Neuron (in vitro differentiated cells): Measurements from ENCODE around the gene CHST15.
"Not testable (repeated sequence)": the region's sequence is repeated elsewhere in the genome, so short reads cannot be mapped to it uniquely, and the experiment has no call there.

Source experiments
- H2AFZ ChIP-seq: one replicate; pipeline ENCODE4 v1.6.1; 2013; ENCODE audit warnings: low read depth, mild to moderate bottlenecking, inconsistent platforms, low read length, moderate library complexity
- H3K27me3 ChIP-seq: one replicate; pipeline ENCODE4 v1.6.1; 2013; ENCODE audit warnings: low read length; ENCODE audit not compliant: insufficient read depth
- H3K36me3 ChIP-seq: one replicate; pipeline ENCODE4 v1.6.1; 2013; ENCODE audit warnings: low read length; ENCODE audit not compliant: insufficient read depth
- H3K4me1 ChIP-seq: one replicate; pipeline ENCODE4 v1.6.1; 2013; ENCODE audit warnings: low read length; ENCODE audit not compliant: insufficient read depth
- H3K4me3 ChIP-seq: 2 replicates; pipeline ENCODE4 v1.5.1; 2013; ENCODE audit warnings: mild to moderate bottlenecking, low read length, moderate library complexity
- H3K9me3 ChIP-seq: one replicate; pipeline ENCODE4 v1.6.1; 2013; ENCODE audit warnings: low read length

CHST15 gene

DNA sequence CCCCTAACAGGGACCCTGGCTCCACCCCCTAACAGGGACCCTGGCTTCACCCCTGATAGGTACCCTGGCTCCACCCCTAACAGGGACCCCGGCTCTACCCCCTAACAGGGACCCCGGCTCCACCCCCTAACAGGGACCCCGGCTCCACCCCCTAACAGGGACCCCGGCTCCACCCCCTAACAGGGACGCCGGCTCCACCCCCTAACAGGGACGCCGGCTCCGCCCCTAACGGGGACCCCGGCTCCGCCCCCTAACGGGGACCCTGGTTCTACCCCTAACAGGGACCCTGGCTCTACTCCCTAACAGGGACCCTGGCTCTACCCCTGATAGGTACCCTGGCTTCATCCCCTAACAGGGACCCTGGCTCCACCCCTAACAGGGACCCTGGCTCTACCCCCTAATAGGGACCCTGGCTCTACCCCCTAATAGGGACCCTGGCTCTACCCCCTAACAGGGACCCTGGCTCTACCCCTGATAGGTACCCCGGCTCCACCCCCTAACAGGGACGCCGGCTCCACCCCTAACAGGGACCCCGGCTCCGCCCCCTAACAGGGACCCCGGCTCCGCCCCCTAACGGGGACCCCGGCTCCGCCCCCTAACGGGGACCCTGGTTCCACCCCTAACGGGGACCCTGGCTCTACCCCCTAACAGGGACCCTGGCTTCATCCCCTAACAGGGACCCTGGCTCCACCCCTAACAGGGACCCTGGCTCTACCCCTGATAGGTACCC is 58.7 kb downstream of the CHST15 start:
- not testable (repeated sequence) for H3K36me3 ChIP-seq, H3K4me3 ChIP-seq

DNA sequence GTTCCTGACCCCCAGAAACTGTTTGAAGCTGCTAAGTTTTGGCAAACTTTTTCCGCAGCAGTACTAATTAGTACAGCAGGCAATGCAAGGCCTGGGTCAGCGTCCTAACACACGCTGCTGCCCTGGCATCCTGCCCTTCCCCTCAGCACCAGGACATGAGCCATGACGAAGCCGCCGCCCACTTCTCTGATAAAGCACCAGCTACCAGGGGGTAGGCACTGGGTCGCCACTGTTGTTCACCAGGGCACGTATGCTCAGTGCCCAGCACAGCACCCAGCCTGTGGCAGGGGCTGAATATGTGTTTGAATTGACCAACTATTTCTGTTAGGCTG is 59.5 kb downstream of the CHST15 start:
- Histone ChIP-seq H3K36me3 (peaks cover 5% of the 10 kb centered on the region), H2AFZ (no peak overlapping the region), H3K27me3 (no peaks in the 10 kb centered on the region), H3K9me3 (no peaks in the 10 kb centered on the region), H3K4me3 (no peak overlapping the region), H3K4me1 (peaks cover 12% of the 10 kb centered on the region)

More for the DNA sequence above, 58.7 kb downstream of the CHST15 start:
- H3K4me1 ChIP-seq, H2AFZ ChIP-seq, H3K27me3 ChIP-seq, H3K9me3 ChIP-seq: not testable (repeated sequence)

- Histone ChIP-seq H3K9me3 (no peaks in the 10 kb centered on the region), H2AFZ (no peak overlapping the region), H3K27me3 (no peaks in the 10 kb centered on the region), H3K36me3 (peaks cover 5% of the 10 kb centered on the region), H3K4me3 (no peak overlapping the region), H3K4me1 (peaks cover 12% of the 10 kb centered on the region)
These were observed 60.2 kb downstream of the CHST15 start for GRCh38 chr10:124032971-124033886.

DNA sequence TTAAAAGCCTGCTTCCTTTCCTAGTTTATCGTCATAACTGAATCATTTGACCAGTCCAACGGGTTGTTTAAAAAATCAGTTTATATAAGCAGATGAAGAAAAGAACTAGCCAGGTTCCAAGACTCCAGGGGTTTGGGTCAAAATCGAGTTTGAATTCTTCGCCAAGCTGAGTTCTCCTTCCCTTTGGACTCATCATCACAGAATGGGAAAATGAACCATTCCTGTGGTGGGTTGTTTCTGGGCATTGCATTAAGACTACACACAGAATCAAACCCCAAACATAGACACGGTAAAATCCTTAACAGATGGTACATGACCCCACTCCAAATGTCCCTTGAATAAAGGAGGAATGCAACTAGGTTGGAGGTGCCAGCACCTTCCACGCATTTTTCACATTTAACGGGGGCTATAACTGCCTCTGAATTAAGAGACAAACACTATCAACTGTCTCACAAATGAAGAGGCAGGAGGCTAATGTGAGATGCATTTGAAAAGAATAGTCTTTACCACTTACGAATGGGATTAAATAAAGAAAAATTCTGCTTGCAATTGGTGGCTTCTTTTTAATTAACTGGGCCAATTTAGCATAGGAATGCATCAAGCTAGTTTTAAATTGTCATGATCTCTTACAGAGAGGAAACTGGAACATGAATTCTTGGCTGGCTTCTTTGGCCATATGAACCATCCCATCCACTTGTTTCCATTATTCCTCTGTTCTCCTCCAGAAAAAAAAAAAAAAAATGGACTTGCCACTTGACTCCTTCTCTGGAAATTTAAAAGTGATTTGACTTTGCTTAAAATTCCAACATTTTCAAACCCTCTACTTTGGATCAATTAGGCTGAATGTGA is 61.1 kb downstream of the CHST15 start:
- no peak overlapping the region for H2AFZ ChIP-seq
- H3K27me3 ChIP-seq = no peaks in the 10 kb centered on the region
- H3K36me3 ChIP-seq = no peaks in the 10 kb centered on the region
- H3K4me1 ChIP-seq = peaks cover 12% of the 10 kb centered on the region
- no peaks in the 10 kb centered on the region for H3K9me3 ChIP-seq
- H3K4me3 ChIP-seq = no peak overlapping the region

- Histone ChIP-seq H3K36me3 (no peaks in the 10 kb centered on the region), H3K9me3 (no peaks in the 10 kb centered on the region), H2AFZ (no peak overlapping the region), H3K4me1 (peaks cover 5% of the 10 kb centered on the region), H3K27me3 (no peaks in the 10 kb centered on the region), H3K4me3 (no peak overlapping the region)
These were observed 62.8 kb downstream of the CHST15 start for GRCh38 chr10:124030492-124031110.

DNA sequence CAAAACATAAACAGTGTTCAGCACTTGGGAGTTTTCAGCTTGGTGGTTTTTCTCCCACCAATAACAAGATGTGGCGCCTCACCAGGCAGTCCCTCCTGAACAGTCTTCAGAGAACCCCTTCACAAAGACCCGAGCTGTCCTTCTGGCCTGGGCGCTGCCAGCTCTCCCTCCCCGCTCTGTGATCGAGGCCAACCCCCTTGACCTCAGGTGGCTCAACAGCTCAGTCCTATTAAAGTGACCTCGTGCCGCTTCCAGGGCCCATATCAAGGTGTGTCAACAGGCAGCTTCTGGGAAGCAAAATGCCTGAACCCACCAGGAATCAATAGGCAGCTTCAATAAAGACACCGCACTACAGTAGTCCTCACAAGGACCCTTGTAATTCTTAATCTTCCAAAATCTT is 63.3 kb downstream of the CHST15 start:
- Histone ChIP-seq H3K9me3 (no peaks in the 10 kb centered on the region), H3K4me3 (no peak overlapping the region), H3K36me3 (no peaks in the 10 kb centered on the region), H3K4me1 (peaks cover 3% of the 10 kb centered on the region), H2AFZ (no peak overlapping the region), H3K27me3 (no peaks in the 10 kb centered on the region)

- no peaks in the 10 kb centered on the region for H3K9me3 ChIP-seq
- no peaks in the 10 kb centered on the region for H3K36me3 ChIP-seq
- no peaks in the 10 kb centered on the region for H3K27me3 ChIP-seq
- H3K4me1 ChIP-seq = peaks cover 3% of the 10 kb centered on the region
- no peak overlapping the region for H3K4me3 ChIP-seq
- no peak overlapping the region for H2AFZ ChIP-seq
These were observed 63.8 kb downstream of the CHST15 start for GRCh38 chr10:124029559-124029958.

DNA sequence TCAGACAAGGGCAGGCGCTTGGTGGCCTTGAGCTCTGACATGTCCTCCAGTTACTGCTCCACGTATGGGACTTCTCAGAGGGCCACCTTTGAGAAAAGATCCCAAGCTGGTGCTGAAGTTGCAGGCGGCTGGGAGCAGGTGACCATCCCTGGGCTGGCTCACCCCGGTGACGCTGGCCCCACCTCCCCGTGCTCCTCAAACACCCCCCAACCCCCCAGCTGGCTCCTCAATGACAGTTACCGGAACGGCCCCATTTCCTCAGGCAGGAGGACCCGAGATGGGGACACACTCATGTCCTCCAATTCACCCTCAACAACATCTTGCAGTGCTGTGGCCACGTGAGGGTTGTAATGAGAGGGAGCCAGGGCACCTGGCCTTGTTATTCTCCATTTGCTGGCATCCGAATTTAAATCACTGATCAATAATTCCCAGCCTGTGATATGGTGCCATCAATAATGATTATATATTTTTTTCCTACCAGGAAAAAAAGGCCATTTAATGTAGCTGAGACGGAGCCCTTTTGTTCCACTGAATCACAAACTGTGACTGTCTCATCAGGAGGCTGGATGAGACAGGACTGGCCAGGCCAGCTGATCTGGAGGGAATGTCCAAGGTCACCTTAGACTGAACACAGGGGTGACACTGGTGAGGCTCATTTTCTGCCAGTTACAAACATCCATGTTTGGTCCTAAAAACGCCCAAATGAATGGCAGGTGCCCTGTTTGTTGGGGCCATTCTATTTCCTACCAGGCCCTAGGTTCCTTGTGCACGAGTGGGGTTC is 64.5 kb downstream of the CHST15 start:
- H3K4me1 ChIP-seq = peaks cover 3% of the 10 kb centered on the region
- H2AFZ ChIP-seq = no peak overlapping the region
- H3K27me3 ChIP-seq = no peaks in the 10 kb centered on the region
- H3K36me3 ChIP-seq = no peaks in the 10 kb centered on the region
- no peak overlapping the region for H3K4me3 ChIP-seq
- H3K9me3 ChIP-seq = no peaks in the 10 kb centered on the region

DNA sequence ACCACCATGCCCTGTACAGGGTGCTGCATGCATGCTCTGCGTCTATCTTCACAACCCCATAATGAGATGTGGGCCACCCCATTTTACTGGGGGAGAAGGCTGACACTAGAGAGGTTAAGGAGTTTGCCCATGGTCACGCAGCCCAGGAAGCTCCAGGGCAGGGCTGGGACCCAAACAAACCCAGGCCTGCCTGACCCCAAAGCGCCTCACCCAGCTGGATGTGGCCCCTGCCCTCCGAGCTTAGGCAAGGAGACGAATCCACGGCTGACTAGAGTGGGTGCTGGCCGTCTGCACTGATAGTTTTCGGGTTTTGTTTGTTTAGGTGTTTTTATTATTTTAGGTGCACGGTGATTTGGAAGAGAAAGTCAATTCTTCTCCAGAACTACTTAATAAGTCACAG is 65.7 kb downstream of the CHST15 start:
- peaks cover 3% of the 10 kb centered on the region for H3K4me1 ChIP-seq
- no peak overlapping the region for H2AFZ ChIP-seq
- no peaks in the 10 kb centered on the region for H3K27me3 ChIP-seq
- H3K36me3 ChIP-seq = no peaks in the 10 kb centered on the region
- H3K4me3 ChIP-seq = no peak overlapping the region
- no peaks in the 10 kb centered on the region for H3K9me3 ChIP-seq

GRCh38 chr10:124027031-124027611 is 66.3 kb downstream of the CHST15 start:
- no peaks in the 10 kb centered on the region for H3K27me3 ChIP-seq
- no peaks in the 10 kb centered on the region for H3K9me3 ChIP-seq
- no peaks in the 10 kb centered on the region for H3K36me3 ChIP-seq
- H3K4me1 ChIP-seq = peaks cover 3% of the 10 kb centered on the region
- H2AFZ ChIP-seq = no peak overlapping the region
- no peak overlapping the region for H3K4me3 ChIP-seq

GRCh38 chr10:124026589-124026939 is 66.8 kb downstream of the CHST15 start:
- no peaks in the 10 kb centered on the region for H3K36me3 ChIP-seq
- H3K4me1 ChIP-seq = peaks cover 3% of the 10 kb centered on the region
- no peak overlapping the region for H2AFZ ChIP-seq
- H3K27me3 ChIP-seq = no peaks in the 10 kb centered on the region
- no peaks in the 10 kb centered on the region for H3K9me3 ChIP-seq
- no peak overlapping the region for H3K4me3 ChIP-seq
